ENCODE results near the gene SERPINA3. TPM values are rescaled to one million over a fixed set of nuclear protein-coding genes. Genes with fewer than 3 reads are reported as not detected.
"Not testable (repeated sequence)": the region's sequence is repeated elsewhere in the genome, so short reads cannot be mapped to it uniquely, and the experiment has no call there.

Gene SERPINA3
- total RNA-seq, 1 experiment from 2014 or later, result not detected

- DNase-seq (ENCODE audit: low read depth), result no peak
Observed at GRCh38 chr14:94633121-94633520, 20.9 kb downstream of the SERPINA3 start.

GRCh38 chr14:94635154-94635553 lies 23.0 kb downstream of the SERPINA3 start:
- no peak for DNase-seq (ENCODE audit: low read depth)

- no peak for DNase-seq (ENCODE audit: low read depth)
Observed at GRCh38 chr14:94636744-94637412, 24.7 kb downstream of the SERPINA3 start.

- not testable (repeated sequence) for DNase-seq (ENCODE audit: low read depth)
Observed at GRCh38 chr14:94637814-94638213, 25.6 kb downstream of the SERPINA3 start.

GRCh38 chr14:94638339-94638738 lies 26.1 kb downstream of the SERPINA3 start:
- DNase-seq (ENCODE audit: low read depth), result peak; percentile 48

GRCh38 chr14:94638961-94639817 lies 27.0 kb downstream of the SERPINA3 start:
- no peak for DNase-seq (ENCODE audit: low read depth)

- DNase-seq (ENCODE audit: low read depth), result peak; percentile 71
Observed at GRCh38 chr14:94640721-94641631, 28.8 kb downstream of the SERPINA3 start.

GRCh38 chr14:94641632-94641955 lies 29.4 kb downstream of the SERPINA3 start:
- no peak for DNase-seq (ENCODE audit: low read depth)

GRCh38 chr14:94643316-94644101 lies 31.3 kb downstream of the SERPINA3 start:
- DNase-seq (ENCODE audit: low read depth), result no peak

GRCh38 chr14:94644102-94644535 lies 31.9 kb downstream of the SERPINA3 start:
- DNase-seq (ENCODE audit: low read depth), result no peak

GRCh38 chr14:94646066-94646465 lies 33.9 kb downstream of the SERPINA3 start:
- no peak for DNase-seq (ENCODE audit: low read depth)

- peak; percentile 75 for DNase-seq (ENCODE audit: low read depth)
Observed at GRCh38 chr14:94646481-94646880, 34.3 kb downstream of the SERPINA3 start.

GRCh38 chr14:94648801-94649200 lies 36.6 kb downstream of the SERPINA3 start:
- DNase-seq (ENCODE audit: low read depth), result no peak

GRCh38 chr14:94649543-94650443 lies 37.6 kb downstream of the SERPINA3 start:
- no peak for DNase-seq (ENCODE audit: low read depth)

GRCh38 chr14:94650444-94650775 lies 38.2 kb downstream of the SERPINA3 start:
- DNase-seq (ENCODE audit: low read depth), result no peak

GRCh38 chr14:94650806-94651805 lies 38.9 kb downstream of the SERPINA3 start:
- no peak for DNase-seq (ENCODE audit: low read depth)

- DNase-seq (ENCODE audit: low read depth), result no peak
Observed at GRCh38 chr14:94653321-94653720, 41.1 kb downstream of the SERPINA3 start.

- DNase-seq (ENCODE audit: low read depth), result no peak
Observed at GRCh38 chr14:94654071-94654861, 42.1 kb downstream of the SERPINA3 start.
